ENCODE data around the gene SLX9. TPM values are rescaled to one million over a fixed set of nuclear protein-coding genes. Genes with fewer than 3 reads are reported as not detected.

The SLX9 gene
- total RNA-seq, 6 experiments from 2014 or later, result 27.7 to 34.7 (median 31.5) TPM

DNA sequence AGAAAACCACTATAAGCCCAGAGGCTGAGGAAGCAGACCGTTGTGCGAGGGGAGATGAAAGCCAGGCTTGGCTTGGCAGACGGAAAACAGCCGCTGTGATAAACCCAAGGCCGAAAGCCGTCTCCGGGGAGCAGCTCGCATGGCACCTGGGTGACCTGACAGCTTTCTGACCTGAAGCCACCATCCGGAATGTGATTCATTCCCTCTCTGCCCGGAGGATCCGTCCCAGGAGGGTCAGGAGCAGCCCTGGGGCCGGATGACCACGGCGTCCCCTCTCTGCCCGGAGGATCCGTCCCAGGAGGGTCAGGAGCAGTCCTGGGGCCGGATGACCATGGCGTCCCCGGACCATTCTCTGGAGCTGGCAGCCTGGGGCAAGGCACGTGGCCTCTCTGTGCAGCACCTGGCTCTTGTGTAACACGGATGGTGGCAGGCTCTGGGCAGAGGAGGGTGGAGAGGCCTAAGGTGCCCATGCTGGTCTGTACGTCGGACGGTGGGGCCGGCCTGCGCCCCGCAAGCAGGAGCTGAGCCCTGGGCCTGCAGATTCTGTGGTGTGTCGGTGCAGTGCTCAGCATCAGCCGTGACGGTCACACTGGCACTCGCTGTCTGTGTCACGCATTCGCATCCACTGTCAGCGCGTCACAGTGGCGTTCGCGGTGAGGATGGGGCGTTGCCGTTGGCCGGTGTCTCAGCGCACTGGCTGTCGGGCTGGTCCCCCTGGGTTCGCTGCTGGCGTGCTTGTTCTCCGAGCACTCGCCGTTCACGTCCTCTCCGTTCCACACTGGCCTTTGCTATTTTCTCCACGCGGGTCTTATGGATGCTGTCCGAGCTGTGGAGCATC is 50.3 kb downstream of the SLX9 start:
- TF ChIP-seq, protein P1, sequence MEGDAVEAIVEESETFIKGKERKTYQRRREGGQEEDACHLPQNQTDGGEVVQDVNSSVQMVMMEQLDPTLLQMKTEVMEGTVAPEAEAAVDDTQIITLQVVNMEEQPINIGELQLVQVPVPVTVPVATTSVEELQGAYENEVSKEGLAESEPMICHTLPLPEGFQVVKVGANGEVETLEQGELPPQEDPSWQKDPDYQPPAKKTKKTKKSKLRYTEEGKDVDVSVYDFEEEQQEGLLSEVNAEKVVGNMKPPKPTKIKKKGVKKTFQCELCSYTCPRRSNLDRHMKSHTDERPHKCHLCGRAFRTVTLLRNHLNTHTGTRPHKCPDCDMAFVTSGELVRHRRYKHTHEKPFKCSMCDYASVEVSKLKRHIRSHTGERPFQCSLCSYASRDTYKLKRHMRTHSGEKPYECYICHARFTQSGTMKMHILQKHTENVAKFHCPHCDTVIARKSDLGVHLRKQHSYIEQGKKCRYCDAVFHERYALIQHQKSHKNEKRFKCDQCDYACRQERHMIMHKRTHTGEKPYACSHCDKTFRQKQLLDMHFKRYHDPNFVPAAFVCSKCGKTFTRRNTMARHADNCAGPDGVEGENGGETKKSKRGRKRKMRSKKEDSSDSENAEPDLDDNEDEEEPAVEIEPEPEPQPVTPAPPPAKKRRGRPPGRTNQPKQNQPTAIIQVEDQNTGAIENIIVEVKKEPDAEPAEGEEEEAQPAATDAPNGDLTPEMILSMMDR (IDR thresholded peaks at IDR 0.05), result no peak
- H3K27ac Mint-ChIP-seq, result no peak overlapping the region
- H3K36me3 Mint-ChIP-seq (ENCODE audit: low read depth), result no peaks in the 10 kb centered on the region
- H3K9me3 Mint-ChIP-seq, result no peaks in the 10 kb centered on the region
- no peak overlapping the region for H3K4me3 Mint-ChIP-seq
- H3K4me1 Mint-ChIP-seq (ENCODE audit: low read depth), result no peaks in the 10 kb centered on the region
- H3K27me3 Mint-ChIP-seq (ENCODE audit: insufficient read depth), result peaks cover 11% of the 10 kb centered on the region
- no peak for DNase-seq

- Mint-ChIP-seq H3K27me3 (ENCODE audit: insufficient read depth) (peaks cover 11% of the 10 kb centered on the region), H3K4me1 (ENCODE audit: low read depth) (no peaks in the 10 kb centered on the region), H3K27ac (no peak overlapping the region), H3K9me3 (no peaks in the 10 kb centered on the region), H3K4me3 (no peak overlapping the region), H3K36me3 (ENCODE audit: low read depth) (no peaks in the 10 kb centered on the region)
- TF ChIP-seq, protein P1 (IDR thresholded peaks at IDR 0.05), result no peak
- DNase-seq, result no peak
These were observed 51.1 kb downstream of the SLX9 start for GRCh38 chr21:44990921-44991320.

DNA sequence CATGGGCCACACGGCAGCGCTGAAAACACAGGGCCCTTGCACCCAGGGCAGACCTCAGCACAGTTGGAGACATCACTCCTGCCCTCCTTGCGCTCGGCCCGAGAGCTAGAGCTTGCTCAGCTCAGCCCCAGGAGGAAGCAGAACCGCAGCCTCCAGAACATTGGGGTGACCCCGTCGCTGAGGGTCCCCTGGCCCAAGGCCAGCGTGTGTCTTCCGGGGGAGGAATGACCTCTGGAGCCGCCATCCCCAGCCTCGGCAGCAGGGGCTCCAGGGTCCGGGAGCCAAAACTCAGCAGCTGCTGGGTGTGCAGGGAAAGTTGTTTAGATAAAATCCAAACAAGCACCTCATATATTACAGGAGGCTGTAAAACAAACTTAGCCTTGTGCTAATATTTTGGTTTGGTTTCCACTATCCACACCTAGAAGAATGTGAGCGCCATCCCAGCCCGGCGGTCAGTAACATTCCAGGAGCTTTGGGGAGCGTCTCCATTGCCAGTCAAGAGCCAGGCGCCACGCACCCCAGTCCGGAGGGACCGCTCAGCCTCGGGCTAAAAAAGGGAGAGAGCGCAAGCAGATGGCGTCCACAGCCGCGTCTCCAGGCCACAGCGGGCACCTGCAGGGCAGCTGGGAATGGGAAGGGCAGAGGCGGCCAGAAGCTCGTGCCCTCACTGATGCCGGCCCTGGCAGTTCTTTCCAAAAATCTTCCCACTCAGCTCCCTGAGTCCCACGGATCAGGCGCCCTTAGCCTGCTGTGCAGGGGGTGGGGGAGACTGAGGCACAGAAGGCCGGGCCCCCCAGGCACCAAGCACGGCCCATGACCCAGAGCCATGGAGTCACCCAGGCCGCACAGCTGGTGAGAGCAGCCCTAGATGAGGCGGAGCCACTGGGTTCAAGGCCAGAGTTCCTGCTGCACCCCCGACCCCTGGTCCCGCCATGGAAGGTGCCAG is 52.0 kb downstream of the SLX9 start:
- no peak for DNase-seq
- no peaks in the 10 kb centered on the region for H3K9me3 Mint-ChIP-seq
- H3K4me3 Mint-ChIP-seq, result no peak overlapping the region
- no peaks in the 10 kb centered on the region for H3K36me3 Mint-ChIP-seq (ENCODE audit: low read depth)
- H3K27ac Mint-ChIP-seq, result no peak overlapping the region
- H3K27me3 Mint-ChIP-seq (ENCODE audit: insufficient read depth), result peaks cover 11% of the 10 kb centered on the region
- no peaks in the 10 kb centered on the region for H3K4me1 Mint-ChIP-seq (ENCODE audit: low read depth)
- TF ChIP-seq, protein P1 (IDR thresholded peaks at IDR 0.05), result no peak

GRCh38 chr21:44992608-44993031 is 52.8 kb downstream of the SLX9 start:
- no peak overlapping the region for H3K4me3 Mint-ChIP-seq
- H3K9me3 Mint-ChIP-seq, result no peaks in the 10 kb centered on the region
- no peaks in the 10 kb centered on the region for H3K36me3 Mint-ChIP-seq (ENCODE audit: low read depth)
- DNase-seq, result no peak
- peaks cover 11% of the 10 kb centered on the region for H3K27me3 Mint-ChIP-seq (ENCODE audit: insufficient read depth)
- H3K27ac Mint-ChIP-seq, result no peak overlapping the region
- TF ChIP-seq, protein P1 (IDR thresholded peaks at IDR 0.05), result no peak
- no peaks in the 10 kb centered on the region for H3K4me1 Mint-ChIP-seq (ENCODE audit: low read depth)

DNA sequence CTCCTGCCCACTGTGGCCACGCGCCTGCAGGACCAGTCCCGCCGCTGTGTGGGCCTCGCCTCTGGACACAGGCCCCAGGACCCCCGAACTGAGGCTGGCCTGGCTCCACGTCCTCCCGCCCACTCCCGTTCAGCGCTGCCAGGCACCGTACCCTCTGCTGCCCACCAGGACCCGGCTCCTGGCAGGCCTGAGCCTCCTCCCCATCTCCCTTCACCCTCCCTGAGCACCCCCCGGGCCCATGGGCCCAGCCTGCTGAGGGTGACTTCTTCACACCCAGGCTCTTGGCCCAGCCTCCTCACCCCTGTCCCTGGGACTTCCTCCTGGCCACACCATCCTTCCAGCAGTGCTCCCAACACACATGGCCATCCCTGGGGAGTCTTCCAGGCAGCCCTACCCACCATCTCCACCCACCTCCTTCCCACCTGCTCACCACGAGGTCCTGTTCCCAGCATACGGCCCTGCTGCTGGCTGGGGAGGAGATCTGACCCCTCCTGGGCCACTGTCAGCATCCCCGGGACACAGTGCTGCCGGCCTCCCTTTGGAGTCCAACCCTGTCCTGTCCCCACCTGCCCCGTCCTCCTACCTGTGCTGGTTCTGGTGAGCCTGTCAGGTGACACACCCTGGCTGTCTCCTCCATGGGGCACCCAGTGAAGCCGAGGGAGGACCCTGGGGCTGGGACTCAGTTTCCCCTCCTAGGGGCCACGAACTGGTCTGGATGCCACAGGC is 53.7 kb downstream of the SLX9 start:
- H3K27ac Mint-ChIP-seq, result no peak overlapping the region
- no peaks in the 10 kb centered on the region for H3K4me1 Mint-ChIP-seq (ENCODE audit: low read depth)
- TF ChIP-seq, protein P1 (IDR thresholded peaks at IDR 0.05), result no peak
- no peak for DNase-seq
- H3K36me3 Mint-ChIP-seq (ENCODE audit: low read depth), result no peaks in the 10 kb centered on the region
- no peak overlapping the region for H3K4me3 Mint-ChIP-seq
- H3K27me3 Mint-ChIP-seq (ENCODE audit: insufficient read depth), result peaks cover 11% of the 10 kb centered on the region
- H3K9me3 Mint-ChIP-seq, result no peaks in the 10 kb centered on the region

Measured in HFFc6 (cell line).